Measurements from ENCODE around the gene ABR. TPM values are rescaled to one million over a fixed set of nuclear protein-coding genes. Genes with fewer than 3 reads are reported as not detected.
"Not testable (repeated sequence)": the region's sequence is repeated elsewhere in the genome, so short reads cannot be mapped to it uniquely, and the experiment has no call there.

Gene ABR
- total RNA-seq, 1 experiment from 2014 or later = 5.6 TPM

GRCh38 chr17:1211287-1211686, 31.5 kb upstream of the ABR start:
- no peaks in the 10 kb centered on the region for H3K4me1 ChIP-seq
- no peak overlapping the region for H3K4me3 ChIP-seq
- no peak for DNase-seq
- no peaks in the 10 kb centered on the region for H3K36me3 ChIP-seq
- H3K9me3 ChIP-seq (replicated peaks) = no peaks in the 10 kb centered on the region
- no peak overlapping the region for H3K27ac ChIP-seq
- H3K27me3 ChIP-seq = no peaks in the 10 kb centered on the region

GRCh38 chr17:1208966-1209365, 29.2 kb upstream of the ABR start:
- H3K36me3 ChIP-seq = no peaks in the 10 kb centered on the region

DNA sequence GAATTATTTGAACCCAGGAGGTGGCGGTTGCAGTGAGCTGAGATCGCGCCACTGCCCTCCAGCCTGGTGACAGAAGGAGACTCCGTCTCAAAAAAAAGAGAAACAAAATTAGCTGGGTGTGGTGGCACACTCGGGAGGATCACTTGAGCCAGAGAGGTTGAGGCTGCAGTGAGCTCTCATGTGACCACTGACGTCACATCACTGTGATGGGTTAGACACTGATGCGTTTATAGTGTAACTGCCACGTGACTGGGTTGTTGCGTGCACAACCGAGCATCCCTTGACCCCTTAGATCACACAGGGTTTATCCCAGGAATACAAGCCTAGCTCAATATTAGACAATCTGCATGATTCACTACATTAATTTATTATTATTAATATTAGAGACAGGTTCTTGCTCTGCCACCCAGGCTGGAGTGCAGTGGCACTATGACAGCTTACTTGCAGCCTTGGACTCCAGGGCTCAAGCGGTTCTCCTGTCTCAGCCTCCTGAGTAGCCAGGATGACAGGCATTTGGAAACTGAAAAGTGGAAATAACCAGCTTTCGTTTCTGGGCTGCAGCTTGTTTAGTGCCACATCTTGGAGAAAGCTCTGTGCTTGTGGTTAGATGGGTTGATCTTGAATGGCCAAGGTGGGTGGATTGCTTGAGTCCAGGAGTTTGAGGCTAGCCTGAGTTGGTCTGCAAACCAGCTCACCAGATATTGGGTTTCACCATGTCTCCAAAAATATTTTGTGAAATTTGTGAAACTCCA, 26.4 kb upstream of the ABR start:
- no peak overlapping the region for H3K4me3 ChIP-seq
- H3K27me3 ChIP-seq = no peaks in the 10 kb centered on the region
- no peaks in the 10 kb centered on the region for H3K4me1 ChIP-seq
- no peak overlapping the region for H3K27ac ChIP-seq
- H3K36me3 ChIP-seq = no peaks in the 10 kb centered on the region
- H3K9me3 ChIP-seq (replicated peaks) = no peaks in the 10 kb centered on the region
- no peak for DNase-seq

More at GRCh38 chr17:1208966-1209365, 29.2 kb upstream of the ABR start:
- Histone ChIP-seq H3K27ac (no peak overlapping the region), H3K4me3 (no peak overlapping the region), H3K9me3 (replicated peaks) (no peaks in the 10 kb centered on the region), H3K4me1 (no peaks in the 10 kb centered on the region), H3K27me3 (no peaks in the 10 kb centered on the region)
- DNase-seq = no peak

DNA sequence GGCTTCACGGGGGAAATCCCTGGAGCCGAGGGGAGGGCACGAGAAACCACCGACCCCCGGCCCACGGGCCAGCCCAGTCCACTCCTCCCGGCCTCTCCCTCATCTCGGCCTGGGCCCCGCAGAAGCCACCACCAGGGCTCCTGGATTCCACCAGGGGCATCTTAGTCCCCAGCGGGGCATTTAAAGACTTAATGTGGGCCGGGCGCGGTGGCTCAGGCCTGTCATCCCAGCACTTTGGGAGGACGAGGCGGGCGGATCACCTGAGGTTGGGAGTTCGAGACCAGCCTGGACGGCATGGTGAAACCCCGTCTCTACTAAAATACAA, 24.1 kb upstream of the ABR start:
- no peaks in the 10 kb centered on the region for H3K36me3 ChIP-seq
- no peaks in the 10 kb centered on the region for H3K9me3 ChIP-seq (replicated peaks)
- no peak overlapping the region for H3K27ac ChIP-seq
- H3K27me3 ChIP-seq = no peaks in the 10 kb centered on the region
- H3K4me1 ChIP-seq = no peaks in the 10 kb centered on the region
- H3K4me3 ChIP-seq = no peak overlapping the region
- DNase-seq = no peak

DNA sequence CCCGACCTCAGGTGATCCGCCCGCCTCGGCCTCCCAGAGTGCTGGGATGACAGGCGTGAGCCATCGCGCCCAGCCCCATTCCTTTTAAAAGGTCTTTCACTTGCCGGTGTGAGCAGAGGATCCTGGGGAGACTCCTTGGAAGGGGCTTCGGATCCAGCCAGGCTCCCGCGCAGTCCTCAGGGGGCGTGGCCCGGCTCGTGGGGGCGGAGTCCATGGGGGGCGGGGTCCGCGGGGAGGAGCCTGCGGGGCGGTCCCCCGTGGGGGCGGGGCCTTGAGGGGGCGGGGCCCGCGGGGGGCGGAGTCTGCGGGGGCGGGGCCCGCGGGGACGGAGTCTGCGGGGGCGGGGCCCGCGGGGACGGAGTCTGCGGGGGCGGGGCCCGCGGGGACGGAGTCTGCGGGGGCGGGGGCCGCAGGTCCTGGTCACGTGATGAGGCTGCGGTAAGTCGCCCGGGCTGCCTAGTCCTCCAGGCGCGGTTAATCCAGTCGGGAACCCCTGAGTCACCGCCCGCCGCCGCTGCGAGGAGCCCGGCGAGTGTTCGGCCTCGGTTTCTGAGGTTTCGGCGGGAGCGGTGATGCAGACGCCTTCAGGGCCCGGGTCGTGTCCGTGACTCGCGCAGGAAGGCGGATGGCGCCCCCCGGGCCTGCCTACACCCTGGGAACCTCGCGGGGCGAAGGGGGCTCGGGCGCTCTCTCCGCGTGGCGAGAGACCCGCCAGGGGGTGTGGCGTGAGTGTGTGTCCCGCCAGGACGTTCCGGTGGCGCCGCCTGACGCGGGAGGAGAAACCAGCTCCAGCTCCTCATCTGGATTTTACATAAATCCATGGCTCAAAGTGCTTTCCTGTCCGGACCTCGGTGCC, 23.6 kb upstream of the ABR start:
- Histone ChIP-seq H3K4me3 (no peak overlapping the region), H3K27me3 (no peaks in the 10 kb centered on the region), H3K4me1 (no peaks in the 10 kb centered on the region), H3K36me3 (no peaks in the 10 kb centered on the region), H3K27ac (no peak overlapping the region), H3K9me3 (replicated peaks) (no peaks in the 10 kb centered on the region)
- DNase-seq = no peak

- no peak overlapping the region for H3K4me3 ChIP-seq
- DNase-seq = no peak
These were observed 22.5 kb upstream of the ABR start for GRCh38 chr17:1202291-1202690.

DNA sequence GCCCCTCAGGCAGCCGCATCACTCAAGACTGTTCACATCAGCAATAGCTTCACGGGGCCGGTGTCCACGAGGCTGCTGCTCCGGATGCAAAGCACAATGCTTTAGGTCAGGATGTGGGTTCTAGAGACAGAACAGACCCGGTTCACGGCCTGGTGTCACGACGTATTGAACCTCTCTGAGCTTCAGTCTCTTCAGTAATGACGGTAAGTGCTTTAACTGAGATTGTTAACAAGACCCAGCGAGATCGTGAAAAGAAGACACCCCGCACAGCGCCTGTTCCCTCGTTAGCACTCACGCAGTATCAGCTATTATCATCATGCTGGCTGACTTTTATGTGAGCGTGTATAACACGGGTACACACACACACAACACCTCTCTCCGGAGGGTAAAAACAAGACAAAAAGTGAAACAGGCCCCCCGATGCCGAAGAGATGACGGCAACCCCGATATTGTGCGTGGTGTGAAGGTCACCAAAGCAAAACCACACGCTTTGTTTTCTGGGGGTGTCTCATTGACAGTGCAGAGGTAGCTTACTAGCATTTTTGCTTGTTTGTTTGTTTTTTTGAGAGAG, 21.4 kb upstream of the ABR start:
- DNase-seq = no peak

More at GRCh38 chr17:1202291-1202690, 22.5 kb upstream of the ABR start:
- H3K36me3 ChIP-seq = no peaks in the 10 kb centered on the region
- peaks cover 7% of the 10 kb centered on the region; the same call in 1 of the 2 replicates for H3K4me1 ChIP-seq
- H3K27ac ChIP-seq = no peak overlapping the region
- no peaks in the 10 kb centered on the region for H3K27me3 ChIP-seq
- H3K9me3 ChIP-seq (replicated peaks) = no peaks in the 10 kb centered on the region

GRCh38 chr17:1199271-1199743, 19.5 kb upstream of the ABR start:
- not testable (repeated sequence) for H3K27me3 ChIP-seq; H3K4me1 ChIP-seq; H3K36me3 ChIP-seq; H3K9me3 ChIP-seq (replicated peaks); DNase-seq; H3K27ac ChIP-seq; H3K4me3 ChIP-seq

More for the DNA sequence above, 21.4 kb upstream of the ABR start:
- H3K27me3 ChIP-seq = no peaks in the 10 kb centered on the region
- H3K9me3 ChIP-seq (replicated peaks) = no peaks in the 10 kb centered on the region
- H3K4me3 ChIP-seq = no peak overlapping the region
- no peak overlapping the region for H3K27ac ChIP-seq
- H3K4me1 ChIP-seq = peaks cover 8% of the 10 kb centered on the region; the same call in 1 of the 2 replicates
- H3K36me3 ChIP-seq = no peaks in the 10 kb centered on the region

DNA sequence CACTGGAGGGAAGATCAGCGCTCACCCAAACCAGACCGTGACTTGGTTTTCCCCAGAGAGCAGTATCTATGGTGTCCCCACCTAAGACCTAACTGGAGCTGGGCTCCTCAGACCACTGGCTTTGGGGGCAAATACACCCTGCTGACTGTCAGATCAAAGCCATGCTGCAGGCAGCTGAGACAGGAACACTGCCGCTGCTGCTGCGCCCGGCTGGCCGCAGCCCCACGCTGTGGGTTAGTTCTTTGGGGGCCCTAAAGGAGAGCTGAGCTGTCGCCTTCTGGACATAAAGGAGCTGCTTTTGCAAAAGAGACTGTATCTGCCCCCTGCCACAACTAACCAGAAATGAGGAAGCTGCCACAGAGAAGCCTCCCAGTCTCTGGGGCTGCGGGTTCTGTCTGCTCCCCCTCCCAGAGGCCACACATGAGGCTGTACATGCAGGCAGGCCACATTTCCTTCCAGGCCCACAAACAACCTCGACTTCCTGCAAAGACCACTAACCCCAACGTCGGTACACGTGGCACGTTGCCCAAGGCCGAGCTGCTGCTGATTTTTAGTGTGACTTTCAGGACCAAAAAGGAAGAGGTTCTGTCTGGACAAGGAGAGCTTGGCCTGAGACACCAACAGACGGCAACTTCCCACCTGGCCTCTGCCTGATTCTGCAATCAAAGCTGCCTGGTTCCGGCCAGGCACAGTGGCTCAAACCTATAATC, 18.2 kb upstream of the ABR start:
- DNase-seq = peak; percentile 30 to 31
- Histone ChIP-seq H3K4me3 (no peak overlapping the region), H3K4me1 (peaks cover 8% of the 10 kb centered on the region; the same call in 1 of the 2 replicates), H3K36me3 (no peaks in the 10 kb centered on the region), H3K27me3 (no peaks in the 10 kb centered on the region), H3K9me3 (replicated peaks) (no peaks in the 10 kb centered on the region), H3K27ac (no peak overlapping the region; the same call in 1 of the 2 replicates)

DNA sequence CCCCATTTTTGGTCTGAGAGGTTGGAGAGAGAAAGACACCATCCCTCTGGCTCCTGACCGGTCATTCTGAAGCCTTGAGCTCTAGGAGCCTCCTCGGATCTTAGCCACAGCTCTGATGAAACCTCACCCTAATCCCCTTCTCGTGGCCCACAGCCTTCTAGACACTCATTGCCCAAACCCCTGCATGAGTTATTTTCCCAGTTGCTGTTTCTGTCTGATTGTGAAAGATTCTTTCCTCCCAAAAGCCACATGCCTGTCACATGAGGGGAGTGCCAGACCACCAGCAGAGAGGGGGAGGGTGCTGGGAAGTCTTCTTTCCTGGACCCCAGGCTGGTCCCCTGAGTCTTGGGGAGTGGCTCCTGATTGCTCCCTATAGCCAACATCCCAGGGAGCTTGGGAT, 17.6 kb upstream of the ABR start:
- Histone ChIP-seq H3K4me3 (no peak overlapping the region), H3K27ac (no peak overlapping the region; the same call in 1 of the 2 replicates), H3K4me1 (peaks cover 8% of the 10 kb centered on the region; the same call in 1 of the 2 replicates), H3K36me3 (no peaks in the 10 kb centered on the region), H3K9me3 (replicated peaks) (no peaks in the 10 kb centered on the region), H3K27me3 (no peaks in the 10 kb centered on the region)
- peak in 1 of 2 experiments; percentile 33 for DNase-seq

- Histone ChIP-seq H3K4me1 (peaks cover 8% of the 10 kb centered on the region; the same call in 1 of the 2 replicates), H3K27ac (no peak overlapping the region), H3K9me3 (replicated peaks) (no peaks in the 10 kb centered on the region), H3K36me3 (no peaks in the 10 kb centered on the region), H3K4me3 (no peak overlapping the region), H3K27me3 (no peaks in the 10 kb centered on the region)
- DNase-seq = no peak
These were observed 17.2 kb upstream of the ABR start for GRCh38 chr17:1196946-1197345.

DNA sequence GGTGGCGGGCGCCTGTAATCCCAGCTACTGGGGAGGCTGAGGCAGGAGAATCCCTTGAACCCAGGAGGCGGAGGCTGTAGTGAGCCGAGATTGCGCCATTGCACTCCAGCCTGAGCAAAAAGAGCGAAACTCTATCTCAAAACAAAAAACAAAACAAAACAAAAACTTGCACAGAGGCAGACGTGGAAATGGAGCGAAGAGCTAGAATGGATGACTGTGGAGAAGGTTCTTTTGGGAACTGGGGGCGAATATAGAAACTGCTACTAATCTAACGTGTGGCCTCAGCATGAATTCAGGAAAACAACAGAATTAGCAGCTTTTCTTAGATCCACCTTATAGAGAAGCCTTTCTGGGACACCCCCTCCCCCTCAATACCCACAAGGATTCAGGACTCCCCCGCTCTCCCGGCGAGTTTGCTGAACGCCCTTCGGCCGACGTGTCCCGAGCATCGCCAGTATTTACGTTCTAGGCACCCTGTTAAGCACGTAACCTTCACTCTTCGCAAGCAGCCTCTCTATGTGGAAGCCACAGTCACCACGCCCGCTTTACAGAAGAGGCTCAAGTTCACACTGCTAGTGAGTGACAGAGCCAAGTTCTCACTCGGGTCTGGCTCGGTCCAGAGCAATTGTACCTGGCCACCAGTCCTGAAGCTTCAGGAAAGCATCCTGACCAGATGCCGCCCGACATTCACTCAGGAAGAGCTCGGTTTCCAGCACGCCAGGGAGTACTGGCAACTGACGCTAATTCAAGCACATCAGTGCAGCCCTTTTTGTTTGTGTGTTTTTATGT, 13.3 kb upstream of the ABR start:
- Histone ChIP-seq H3K27me3 (no peaks in the 10 kb centered on the region), H3K27ac (no peak overlapping the region), H3K4me3 (no peak overlapping the region), H3K9me3 (replicated peaks) (no peaks in the 10 kb centered on the region), H3K36me3 (no peaks in the 10 kb centered on the region), H3K4me1 (peaks cover 8% of the 10 kb centered on the region; the same call in 1 of the 2 replicates)
- no peak for DNase-seq

- Histone ChIP-seq H3K27ac (no peak overlapping the region), H3K27me3 (no peaks in the 10 kb centered on the region), H3K4me1 (no peaks in the 10 kb centered on the region), H3K4me3 (no peak overlapping the region), H3K36me3 (no peaks in the 10 kb centered on the region), H3K9me3 (replicated peaks) (no peaks in the 10 kb centered on the region)
- DNase-seq = no peak
These were observed 11.1 kb upstream of the ABR start for GRCh38 chr17:1190751-1191331.

Measured in SJCRH30 (cell line).